Posterior cingulate gyrus (tissue), 11 donors: ENCODE data around the gene ROPN1L.
A peak's percentile ranks its signal among the peaks of the same experiment; 100 is the strongest.
"Not testable (repeated sequence)": the region's sequence is repeated elsewhere in the genome, so short reads cannot be mapped to it uniquely, and the experiment has no call there.

Experiments used
- DNase-seq, 10 donors: peaks; one replicate each; pipeline versions ENCODE4 v3.0.0 to v3.0.0-alpha.2; 2020 to 2021; ENCODE audit warnings: mixed read lengths in 3 of 10
- intact Hi-C: fragments of 100-400 bp; cut with DNase I; formaldehyde crosslinking; loops from one replicate; pipeline ENCODE4 v1.15.1; 2023

ROPN1L gene

GRCh38 chr5:10493884-10494283 lies 52.2 kb downstream of the ROPN1L start:
- DNase-seq = peak in 1 of 10 donors; percentile 17
- intact Hi-C loops = no loop called here

- peak in 1 of 10 donors; percentile 60 for DNase-seq
- intact Hi-C loops = not testable (repeated sequence)
Observed at GRCh38 chr5:10494497-10494896, 52.8 kb downstream of the ROPN1L start.

- peak in 1 of 10 donors; percentile 34 for DNase-seq
- intact Hi-C loops = no loop called here
Observed at GRCh38 chr5:10497554-10497953, 55.9 kb downstream of the ROPN1L start.

GRCh38 chr5:10498350-10498749 lies 56.7 kb downstream of the ROPN1L start:
- DNase-seq = peak in 1 of 10 donors; percentile 19
- intact Hi-C loops = no loop called here

- intact Hi-C loops = no loop called here
- peak in 2 of 10 donors; percentile 13 to 64 for DNase-seq
Observed at GRCh38 chr5:10499066-10499465, 57.4 kb downstream of the ROPN1L start.

GRCh38 chr5:10499776-10500175 lies 58.1 kb downstream of the ROPN1L start:
- intact Hi-C loops = no loop called here
- peak in 2 of 10 donors; percentile 9 to 50 for DNase-seq

- DNase-seq = peak in 2 of 10 donors; percentile 14
- intact Hi-C loops = no loop called here
Observed at GRCh38 chr5:10500669-10501068, 59.0 kb downstream of the ROPN1L start.

- intact Hi-C loops = no loop called here
- peak in 2 of 10 donors; percentile 26 to 49 for DNase-seq
Observed at GRCh38 chr5:10501554-10502075, 59.9 kb downstream of the ROPN1L start.

GRCh38 chr5:10502130-10502529 lies 60.5 kb downstream of the ROPN1L start:
- intact Hi-C loops = no loop called here

GRCh38 chr5:10502578-10502977 lies 60.9 kb downstream of the ROPN1L start:
- peak in 1 of 10 donors; percentile 50 for DNase-seq

More at GRCh38 chr5:10502130-10502529, 60.5 kb downstream of the ROPN1L start:
- peak in 2 of 10 donors; percentile 11 to 48 for DNase-seq

GRCh38 chr5:10503321-10503720 lies 61.6 kb downstream of the ROPN1L start:
- peak in 1 of 10 donors; percentile 55 for DNase-seq
- intact Hi-C loops = no loop called here

More at GRCh38 chr5:10502578-10502977, 60.9 kb downstream of the ROPN1L start:
- intact Hi-C loops = no loop called here

GRCh38 chr5:10503997-10504793 lies 62.5 kb downstream of the ROPN1L start:
- intact Hi-C loops = no loop called here
- DNase-seq = peak in 1 of 10 donors; percentile 49

GRCh38 chr5:10505517-10506095 lies 63.9 kb downstream of the ROPN1L start:
- intact Hi-C loops = no loop called here
- DNase-seq = peak in 1 of 10 donors; percentile 20

- intact Hi-C loops = no loop called here
- DNase-seq = no peak
Observed at GRCh38 chr5:10506535-10506934, 64.9 kb downstream of the ROPN1L start.

GRCh38 chr5:10507575-10508096 lies 66.0 kb downstream of the ROPN1L start:
- no peak for DNase-seq
- intact Hi-C loops = no loop called here

- no peak for DNase-seq
- intact Hi-C loops = no loop called here
Observed at GRCh38 chr5:10509575-10509974, 67.9 kb downstream of the ROPN1L start.

GRCh38 chr5:10511741-10512640 lies 70.3 kb downstream of the ROPN1L start:
- DNase-seq = peak in 1 of 10 donors; percentile 22
- intact Hi-C loops = no loop called here

- intact Hi-C loops = no loop called here
- peak in 1 of 10 donors; percentile 18 for DNase-seq
Observed at GRCh38 chr5:10513501-10514442, 72.1 kb downstream of the ROPN1L start.

GRCh38 chr5:10514572-10514971 lies 72.9 kb downstream of the ROPN1L start:
- intact Hi-C loops = not testable (repeated sequence)
- peak in 1 of 10 donors; percentile 19 for DNase-seq
